Stomach (tissue), 9 donors: Measurements from ENCODE around the gene FHAD1. TPM values are rescaled to one million over a fixed set of nuclear protein-coding genes. Genes with fewer than 3 reads are reported as not detected.

ENCODE experiments used
- DNase-seq, 2 donors: peaks; one replicate each; pipeline versions ENCODE4 v3.0.0 to v3.0.0-alpha.2; 2013 to 2019
- H3K27ac ChIP-seq, 5 donors: fragments of 200-600 bp in 4 of 5; sonication (generic) in 4 of 5; one replicate each; pipeline ENCODE4 v1.5.1; 2013 to 2019; ENCODE audit warnings: mild to moderate bottlenecking in 1 of 5, moderate library complexity in 1 of 5
- H3K27me3 ChIP-seq, 3 donors: fragments of 200-600 bp; sonication (generic); one replicate each; pipeline ENCODE4 v1.5.1; 2017 to 2019; ENCODE audit warnings: mixed run types in 1 of 3
- H3K36me3 ChIP-seq, 4 donors: fragments of 200-600 bp; sonication (generic); 1 replicate in 3 of 4; 2 replicates in 1 of 4; pipeline ENCODE4 v1.5.1; 2016 to 2019
- H3K4me1 ChIP-seq, 4 donors: fragments of 200-600 bp; sonication (generic); one replicate each; pipeline ENCODE4 v1.5.1; 2016 to 2019
- H3K4me3 ChIP-seq, 4 donors: fragments of 200-600 bp; sonication (generic) in 3 of 4; one replicate each; pipeline ENCODE4 v1.5.1; 2016 to 2019; ENCODE audit warnings: mild to moderate bottlenecking in 1 of 4
- H3K9me3 ChIP-seq, 4 donors: fragments of 200-600 bp; sonication (generic); one replicate each; pipeline ENCODE4 v1.5.1; 2016 to 2019
- CTCF ChIP-seq, 7 experiments: fragments of 450-650 bp in 4 of 7; fragments of 200-600 bp in 3 of 7; sonication (generic) in 3 of 7; IDR thresholded peaks; one replicate each; pipeline ENCODE4 v1.5.1; 2016 to 2019; ENCODE audit warnings: antibody characterized with exemption in 7 of 7, control low read depth in 2 of 7, mild to moderate bottlenecking in 1 of 7
- EP300 ChIP-seq: sonication (generic); formaldehyde crosslinking; IDR thresholded peaks from one replicate; pipeline ENCODE4 v1.6.1; 2017; ENCODE audit warnings: antibody characterized with exemption
- POLR2A ChIP-seq, 4 donors: fragments of 450-650 bp; IDR thresholded peaks; one replicate each; pipeline ENCODE4 v1.6.1; 2016; ENCODE audit warnings: antibody characterized with exemption in 4 of 4, control low read depth in 2 of 4, mild to moderate bottlenecking in 1 of 4, moderate library complexity in 1 of 4
- POLR2AphosphoS5 ChIP-seq, 3 donors: sonication (generic); formaldehyde crosslinking; IDR thresholded peaks; one replicate each; pipeline ENCODE4 v1.6.1; 2016; ENCODE audit warnings: antibody characterized with exemption in 3 of 3
- WGBS, 5 donors: extraction: QIAGEN DNeasy Blood & Tissue Kit in 3 of 5; methylation state at CpG; one replicate each; pipeline versions ENCODE4 v1.1.5 to v1.1.7; 2013 to 2018; 5-methylcytosine and 5-hydroxymethylcytosine counted together
- intact Hi-C: fragments of 100-400 bp; cut with DNase I; formaldehyde crosslinking; loops from one replicate; pipeline ENCODE4 v1.15.1; 2023; ENCODE audit warnings: low total_unique reads
- polyA plus RNA-seq, 3 donors: library from polyadenylated mRNA; stranded (reverse); fragments of 200-250 nt; gene quantifications; one replicate each; pipeline ENCODE4 v1.2.3, GENCODE V29; 2013
- total RNA-seq, 5 donors: library from RNA; depleted of rRNA; stranded (reverse); fragments of >200 nt; gene quantifications; one replicate each; pipeline versions ENCODE4 v1.1.0 to v1.2.3, GENCODE V29; 2014 to 2016
- donor health status: healthy with polysubstance abuse.
- donor health status: Bipolar disorder and iron deficiency.
- donor health status: healthy.

The FHAD1 gene
- total and polyA plus RNA-seq, 8 donors = 0.38 to 5.1 (median 1.4) TPM; not detected in 2

GRCh38 chr1:15258833-15259621 is 12.0 kb downstream of the FHAD1 start:
- intact Hi-C loops = no loop called here
- no peak for DNase-seq
- no peaks in the 10 kb centered on the region for H3K27me3 ChIP-seq
- peaks cover 0 to 44% (median 24%) of the 10 kb centered on the region in 4 donors for H3K4me1 ChIP-seq
- H3K9me3 ChIP-seq = no peaks in the 10 kb centered on the region
- TF ChIP-seq CTCF (IDR thresholded peaks at IDR 0.05) (no peak), EP300 (no peak), POLR2A (IDR thresholded peaks at IDR 0.05) (no peak), POLR2AphosphoS5 (IDR thresholded peaks at IDR 0.05) (no peak)
- H3K27ac ChIP-seq = peak overlapping the region in 3 of 5 donors; percentile 11 to 60 (median 36)
- WGBS, 5 donors = 71 to 86% (median 86%) methylated on average over 13 of the region's 13 CpGs
- H3K36me3 ChIP-seq = no peaks in the 10 kb centered on the region
- no peak overlapping the region for H3K4me3 ChIP-seq

- H3K4me1 ChIP-seq = peaks cover 0 to 39% (median 24%) of the 10 kb centered on the region in 4 donors
Measured at GRCh38 chr1:15259622-15260007, 12.6 kb downstream of the FHAD1 start.

GRCh38 chr1:15260418-15261154 is 13.6 kb downstream of the FHAD1 start:
- intact Hi-C loops = no loop called here
- H3K4me1 ChIP-seq = peaks cover 0 to 35% (median 24%) of the 10 kb centered on the region in 4 donors
- H3K27ac ChIP-seq = peak overlapping the region in 4 of 5 donors; percentile 36 to 60 (median 48)
- TF ChIP-seq CTCF (IDR thresholded peaks at IDR 0.05) = no peak
- TF ChIP-seq EP300 = no peak
- TF ChIP-seq POLR2A (IDR thresholded peaks at IDR 0.05) = no peak
- TF ChIP-seq POLR2AphosphoS5 (IDR thresholded peaks at IDR 0.05) = no peak
- no peaks in the 10 kb centered on the region for H3K27me3 ChIP-seq
- peaks cover 0 to 3% (median 0%) of the 10 kb centered on the region in 4 donors for H3K9me3 ChIP-seq
- no peak overlapping the region for H3K4me3 ChIP-seq
- 67 to 84% (median 72%) methylated on average over 12 of the region's 12 CpGs for WGBS, 5 donors
- no peaks in the 10 kb centered on the region for H3K36me3 ChIP-seq
- DNase-seq = no peak

More at GRCh38 chr1:15259622-15260007, 12.6 kb downstream of the FHAD1 start:
- TF ChIP-seq POLR2AphosphoS5 (IDR thresholded peaks at IDR 0.05) (no peak), POLR2A (IDR thresholded peaks at IDR 0.05) (no peak), EP300 (no peak), CTCF (IDR thresholded peaks at IDR 0.05) (no peak)
- H3K27me3 ChIP-seq = no peaks in the 10 kb centered on the region
- no peak for DNase-seq
- H3K36me3 ChIP-seq = no peaks in the 10 kb centered on the region
- 83 to 88% (median 87%) methylated on average over 9 of the region's 9 CpGs for WGBS, 5 donors
- no peak overlapping the region for H3K4me3 ChIP-seq
- H3K9me3 ChIP-seq = no peaks in the 10 kb centered on the region
- intact Hi-C loops = no loop called here
- peak overlapping the region in 3 of 5 donors; percentile 36 to 60 (median 48) for H3K27ac ChIP-seq

- TF ChIP-seq EP300 (no peak), POLR2AphosphoS5 (IDR thresholded peaks at IDR 0.05) (peak in 1 of 3 donors; percentile 31)
- Histone ChIP-seq H3K9me3 (peaks cover 0 to 3% (median 0%) of the 10 kb centered on the region in 4 donors), H3K4me1 (peaks cover 0 to 35% (median 24%) of the 10 kb centered on the region in 4 donors), H3K27ac (peak overlapping the region in 4 of 5 donors; percentile 36 to 60 (median 48)), H3K27me3 (no peaks in the 10 kb centered on the region), H3K36me3 (no peaks in the 10 kb centered on the region), H3K4me3 (peak overlapping the region in 2 of 4 donors; percentile 8 to 10)
- intact Hi-C loops = no loop called here
- peak; percentile 38 to 44 for DNase-seq
- WGBS, 5 donors = 34 to 56% (median 45%) methylated on average over 20 of the region's 20 CpGs
Measured at GRCh38 chr1:15261155-15262002, 14.4 kb downstream of the FHAD1 start.
